H1 (cell line): Measurements from ENCODE around the gene CX3CR1. TPM values are rescaled to one million over a fixed set of nuclear protein-coding genes. Genes with fewer than 3 reads are reported as not detected.

Source experiments
- CTCF ChIA-PET: fragments of 300-600 bp; sonication (Branson Sonifier 250); formaldehyde crosslinking; loops from one replicate; lab custom pipeline; 2021; ENCODE audit not compliant: partially characterized antibody; lab: Charles Lee
- POLR2A ChIA-PET: fragments of 300-600 bp; sonication (Branson Sonifier 250); formaldehyde crosslinking; loops from one replicate; lab custom pipeline; 2021; ENCODE audit warnings: inconsistent platforms; ENCODE audit not compliant: partially characterized antibody; lab: Charles Lee
- DNase-seq, 2 experiments: peaks; one replicate each; pipeline versions ENCODE4 v3.0.0 to v3.0.0-alpha.2; 2010 to 2022; ENCODE audit warnings: low spot score in 2 of 2, low read depth in 1 of 2, mixed read lengths in 1 of 2
- FAIRE-seq: peaks from 2 replicates; lab custom pipeline; 2011; peaks lifted over from hg19 to GRCh38; lab: Jason Lieb, UNC
- H2AFZ ChIP-seq: 2 replicates; pipeline ENCODE4 v1.8.1; 2012; ENCODE audit warnings: low read length, inconsistent platforms
- H2AK5ac ChIP-seq: 2 replicates; pipeline ENCODE4 v1.6.1; 2013; ENCODE audit warnings: low read depth, low read length
- H2BK120ac ChIP-seq: replicated peaks from 2 replicates; pipeline ENCODE3; 2013; ENCODE audit warnings: low read depth, low read length, inconsistent platforms
- H2BK12ac ChIP-seq: 2 replicates; pipeline ENCODE4 v1.6.1; 2013; ENCODE audit warnings: low read depth, low read length
- H2BK15ac ChIP-seq: 2 replicates; pipeline ENCODE4 v1.6.1; 2013; ENCODE audit warnings: low read length
- H2BK20ac ChIP-seq: 2 replicates; pipeline ENCODE4 v1.6.1; 2013; ENCODE audit warnings: low read length
- H2BK5ac ChIP-seq: 2 replicates; pipeline ENCODE4 v1.6.1; 2013; ENCODE audit warnings: low read depth, low read length
- H3K14ac ChIP-seq: 2 replicates; pipeline ENCODE4 v1.6.1; 2013; ENCODE audit warnings: inconsistent platforms; ENCODE audit not compliant: insufficient read length
- H3K18ac ChIP-seq: 2 replicates; pipeline ENCODE4 v1.6.1; 2013; ENCODE audit warnings: low read length; ENCODE audit errors: extremely low read depth
- H3K23ac ChIP-seq: 2 replicates; pipeline ENCODE4 v1.6.1; 2013; ENCODE audit warnings: inconsistent platforms; ENCODE audit not compliant: insufficient read length
- H3K23me2 ChIP-seq: 2 replicates; pipeline ENCODE4 v1.6.1; 2013; ENCODE audit warnings: low read depth, low read length
- H3K27ac ChIP-seq: 2 replicates; pipeline ENCODE4 v1.6.1; 2011; ENCODE audit warnings: low read depth, low read length, inconsistent platforms
- H3K27me3 ChIP-seq, 4 experiments: replicated peaks in 1 of 4; 1 replicate in 1 of 4; 2 replicates in 3 of 4; pipeline versions ENCODE4 v1.6.1 to v1.8.1; 2011 to 2013; ENCODE audit warnings: low read length in 3 of 4, mild to moderate bottlenecking in 3 of 4, inconsistent platforms in 2 of 4, mixed read lengths in 2 of 4, moderate library complexity in 1 of 4; ENCODE audit not compliant: control insufficient read depth in 3 of 4, insufficient read depth in 3 of 4; ENCODE audit errors: extremely low read depth in 1 of 4
- H3K36me3 ChIP-seq, 4 experiments: 2 replicates each; pipeline versions ENCODE4 v1.6.1 to v1.8.1; 2011 to 2013; ENCODE audit warnings: mild to moderate bottlenecking in 4 of 4, low read length in 3 of 4, moderate library complexity in 2 of 4, control low read depth in 1 of 4, inconsistent platforms in 1 of 4; ENCODE audit not compliant: insufficient read depth in 4 of 4, control insufficient read depth in 2 of 4
- H3K4ac ChIP-seq: replicated peaks from 2 replicates; pipeline ENCODE3; 2013; ENCODE audit warnings: low read length, low read depth, mixed read lengths, inconsistent platforms; ENCODE audit not compliant: insufficient read length
- H3K4me1 ChIP-seq, 4 experiments: replicated peaks in 1 of 4; 1 replicate in 1 of 4; 2 replicates in 3 of 4; pipeline versions ENCODE4 v1.6.1 to v1.8.1; 2011 to 2013; ENCODE audit warnings: low read length in 3 of 4, inconsistent platforms in 2 of 4, mixed read lengths in 1 of 4; ENCODE audit not compliant: insufficient read depth in 4 of 4, control insufficient read depth in 3 of 4
- H3K4me2 ChIP-seq, 2 experiments: 2 replicates each; pipeline versions ENCODE4 v1.6.1 to v1.8.1; 2011 to 2013; ENCODE audit warnings: low read depth in 2 of 2, low read length in 2 of 2, control low read depth in 1 of 2, inconsistent platforms in 1 of 2, mild to moderate bottlenecking in 1 of 2; ENCODE audit not compliant: insufficient read depth in 1 of 2
- H3K4me3 ChIP-seq, 4 experiments: fragments of 200-600, 300-600 bp in 1 of 4; sonication (generic), shearing (Covaris generic), sonication (Bioruptor Twin) in 1 of 4; 2 replicates each; pipeline versions ENCODE4 v1.5.1 to v1.8.1; 2011 to 2016; ENCODE audit warnings: low read length in 4 of 4, low read depth in 3 of 4, control low read depth in 2 of 4, inconsistent platforms in 2 of 4, mild to moderate bottlenecking in 2 of 4, mixed read lengths in 1 of 4, moderate library complexity in 1 of 4; ENCODE audit not compliant: insufficient read depth in 2 of 4; ENCODE audit errors: extremely low read depth in 1 of 4
- H3K56ac ChIP-seq: replicated peaks from 2 replicates; pipeline ENCODE3; 2013; ENCODE audit warnings: low read depth, mild to moderate bottlenecking, mixed read lengths, low read length, inconsistent platforms; ENCODE audit not compliant: insufficient read length
- H3K79me1 ChIP-seq: 2 replicates; pipeline ENCODE4 v1.6.1; 2013; ENCODE audit warnings: low read depth, low read length, control low read depth
- H3K79me2 ChIP-seq, 2 experiments: 2 replicates each; pipeline versions ENCODE4 v1.6.1 to v1.8.1; 2012 to 2013; ENCODE audit warnings: low read length in 2 of 2, mild to moderate bottlenecking in 2 of 2, inconsistent platforms in 1 of 2; ENCODE audit not compliant: insufficient read depth in 2 of 2, control insufficient read depth in 1 of 2
- H3K9ac ChIP-seq, 4 experiments: replicated peaks in 1 of 4; 1 replicate in 1 of 4; 2 replicates in 3 of 4; pipeline versions ENCODE4 v1.6.1 to v1.8.1; 2011 to 2013; ENCODE audit warnings: low read depth in 3 of 4, low read length in 3 of 4, control low read depth in 2 of 4, mild to moderate bottlenecking in 2 of 4, moderate library complexity in 2 of 4, inconsistent platforms in 1 of 4; ENCODE audit errors: extremely low read depth in 1 of 4
- H3K9me3 ChIP-seq, 2 experiments: 2 replicates each; pipeline versions ENCODE4 v1.6.1 to v1.8.1; 2012 to 2013; ENCODE audit warnings: mild to moderate bottlenecking in 2 of 2, moderate library complexity in 2 of 2, control low read depth in 1 of 2, inconsistent platforms in 1 of 2, low read depth in 1 of 2, low read length in 1 of 2, mixed read lengths in 1 of 2; ENCODE audit not compliant: insufficient read depth in 2 of 2
- H4K20me1 ChIP-seq, 2 experiments: replicated peaks in 1 of 2; 2 replicates each; pipeline versions ENCODE3 to v1.8.1; 2011 to 2013; ENCODE audit warnings: inconsistent platforms in 2 of 2, low read length in 2 of 2, mild to moderate bottlenecking in 1 of 2; ENCODE audit not compliant: insufficient read depth in 2 of 2, control insufficient read depth in 1 of 2
- H4K5ac ChIP-seq: 2 replicates; pipeline ENCODE4 v1.6.1; 2013; ENCODE audit warnings: low read length, low read depth, mixed read lengths, inconsistent platforms; ENCODE audit not compliant: insufficient read length
- H4K8ac ChIP-seq: 2 replicates; pipeline ENCODE4 v1.8.0; 2013; ENCODE audit warnings: mild to moderate bottlenecking, moderate library complexity, low read length, inconsistent platforms; ENCODE audit not compliant: insufficient read depth; ENCODE audit errors: extremely low read depth
- H4K91ac ChIP-seq: replicated peaks from 2 replicates; pipeline ENCODE3; 2013; ENCODE audit warnings: low read length, mixed read lengths, inconsistent platforms; ENCODE audit not compliant: insufficient read length
- ASH2L ChIP-seq: fragments of 200-600, 300-600 bp; sonication (generic); IDR thresholded peaks from one replicate; pipeline ENCODE4 v1.7.1; 2017; ENCODE audit warnings: low read length
- BACH1 ChIP-seq: IDR thresholded peaks from 2 replicates; pipeline ENCODE4 v1.6.1; 2012; ENCODE audit warnings: low read length, improper control_type of control experiment
- CREB1 ChIP-seq: IDR thresholded peaks from 2 replicates; pipeline ENCODE4 v1.6.1; 2012; ENCODE audit warnings: inconsistent platforms
- GTF2F1 ChIP-seq: IDR thresholded peaks from 2 replicates; pipeline ENCODE4 v1.6.1; 2012; ENCODE audit warnings: low read depth, low read length, improper control_type of control experiment, borderline replicate concordance
- JUND ChIP-seq: IDR thresholded peaks from 2 replicates; pipeline ENCODE4 v1.6.1; 2011; ENCODE audit warnings: mild to moderate bottlenecking, improper control_type of control experiment, low read length
- NANOG ChIP-seq: IDR thresholded peaks from 2 replicates; pipeline ENCODE4 v1.6.1; 2011; ENCODE audit warnings: low read length, low read depth, mild to moderate bottlenecking, inconsistent platforms; ENCODE audit not compliant: insufficient read depth, poor library complexity, severe bottlenecking
- POLR2AphosphoS5 ChIP-seq: IDR thresholded peaks from 2 replicates; pipeline ENCODE4 v1.6.1; 2011; ENCODE audit warnings: low read depth, low read length
- RAD21 ChIP-seq, 2 experiments: IDR thresholded peaks in 1 of 2; conservative IDR thresholded peaks in 1 of 2; 2 replicates each; pipeline ENCODE4 v1.6.1; 2011; ENCODE audit warnings: low read depth in 2 of 2, low read length in 2 of 2, improper control_type of control experiment in 1 of 2, inconsistent platforms in 1 of 2, mild to moderate bottlenecking in 1 of 2, moderate library complexity in 1 of 2
- SRF ChIP-seq: IDR thresholded peaks from 2 replicates; pipeline ENCODE4 v1.6.1; 2011; ENCODE audit warnings: mild to moderate bottlenecking, low read depth, low read length, moderate library complexity
- TAF1 ChIP-seq: IDR thresholded peaks from 2 replicates; pipeline ENCODE4 v1.6.1; 2011; ENCODE audit warnings: mild to moderate bottlenecking, low read depth, low read length
- TAF7 ChIP-seq: optimal IDR thresholded peaks from 2 replicates; pipeline ENCODE3; 2011; ENCODE audit warnings: low read depth, mild to moderate bottlenecking, inconsistent platforms, low read length, moderate library complexity, borderline replicate concordance
- TCF12 ChIP-seq: IDR thresholded peaks from 2 replicates; pipeline ENCODE4 v1.6.1; 2011; ENCODE audit warnings: low read depth, mild to moderate bottlenecking, low read length
- WGBS, 2 experiments: shearing (Covaris generic) in 1 of 2; methylation state at CpG; one replicate each; pipeline versions ENCODE4 v1.1.6 to v1.1.7; 2013 to 2015; ENCODE audit warnings: low lambda C conversion rate in 2 of 2, mixed read lengths in 2 of 2, inconsistent platforms in 1 of 2, low coverage in 1 of 2, missing lambda C conversion rate in 1 of 2; ENCODE audit not compliant: insufficient replicate concordance in 2 of 2, insufficient coverage in 1 of 2, insufficient read length in 1 of 2; ENCODE audit errors: extremely low coverage in 1 of 2, missing lambda C conversion rate in 1 of 2; 5-methylcytosine and 5-hydroxymethylcytosine counted together
- polyA plus RNA-seq, 7 experiments: library from polyadenylated mRNA; depleted of rRNA in 3 of 7; stranded (reverse) in 5 of 7; unstranded in 2 of 7; fragments of >200 nt in 5 of 7; fragments of 200-250 nt in 2 of 7; gene quantifications; 1 replicate in 5 of 7; 2 replicates in 1 of 7; 4 replicates in 1 of 7; pipeline versions ENCODE4 v1.2.1 to v1.2.3, GENCODE V29; 2011 to 2013; ENCODE audit warnings: missing spikeins in 2 of 7, mixed read lengths in 2 of 7
- total RNA-seq: library from RNA; stranded (reverse); fragmentation: NEBNext Ultra II Directional; extraction: Animal tissue kit (Norgen Biotek cat#: 25700); gene quantifications from 2 replicates; pipeline ENCODE4 v1.2.1, GENCODE V29; 2021
- TF ChIP-seq, protein P1 (sequence below): IDR thresholded peaks from 2 replicates; pipeline ENCODE4 v1.6.1; 2012; ENCODE audit warnings: inconsistent platforms

The CX3CR1 gene
- total and polyA plus RNA-seq, 2 of the 8 experiments (the other 6 are each of a cell fraction or from before 2014, with no cell fraction given) = 0.08 TPM; not detected in 1

DNA sequence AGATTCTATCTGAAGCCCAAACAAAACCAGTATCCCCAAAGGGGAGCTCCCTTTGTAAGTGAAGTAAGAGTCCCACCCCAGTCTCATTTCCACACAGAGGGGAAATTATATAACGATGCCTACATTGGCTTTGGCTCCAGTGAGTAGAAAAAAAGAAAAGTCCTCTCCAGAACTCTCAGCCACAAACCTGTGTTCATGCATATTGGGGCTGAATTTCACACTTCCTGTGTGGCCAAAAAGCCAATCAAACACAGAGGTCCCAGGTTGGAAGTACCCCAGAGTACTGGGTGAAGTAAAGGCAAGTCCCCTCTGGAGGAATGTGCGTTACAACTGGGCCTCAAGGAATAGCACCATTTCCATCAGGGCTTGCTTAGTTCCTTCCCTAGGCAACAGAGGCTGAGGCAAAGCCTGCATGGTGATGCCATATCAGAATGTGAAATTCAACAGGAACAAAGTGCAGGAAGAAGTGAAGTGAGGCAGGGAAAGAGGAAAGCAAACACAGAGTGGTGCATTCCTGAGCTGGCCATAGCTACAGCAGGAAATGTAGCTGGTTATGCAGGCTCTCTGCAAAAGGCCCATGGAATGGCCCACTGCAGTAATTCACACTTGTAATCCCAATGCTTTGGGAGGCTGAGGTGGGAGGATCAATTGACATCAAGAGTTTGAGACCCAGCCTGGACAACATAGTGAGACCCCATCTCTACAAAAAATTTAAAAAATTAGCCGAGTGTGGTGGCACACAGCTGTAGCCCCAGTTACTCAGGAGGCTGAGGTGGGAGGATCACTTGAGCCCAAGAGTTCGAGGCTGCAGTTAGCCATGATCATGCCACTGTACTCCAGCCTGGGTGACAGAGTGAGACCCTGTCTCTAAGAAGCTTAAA is 16.6 kb upstream of the CX3CR1 start:
- Histone ChIP-seq H2AFZ (0 out of 2 replicates have a peak overlapping the region, but pooled peaks have one; percentile 12), H3K4me2 (no peak overlapping the region), H4K20me1 (no peaks in the 10 kb centered on the region), H3K9me3 (no peaks in the 10 kb centered on the region; a peak in 1 of 4 replicates), H3K4me1 (no peaks in the 10 kb centered on the region; a peak in 2 of 7 replicates), H4K91ac (no peak overlapping the region), H2AK5ac (no peak overlapping the region), H3K4me3 (no peak overlapping the region), H2BK120ac (no peak overlapping the region), H3K23me2 (no peaks in the 10 kb centered on the region; the same call in 1 of the 2 replicates), H3K56ac (no peak overlapping the region), H3K36me3 (no peaks in the 10 kb centered on the region), H3K4ac (no peak overlapping the region), H3K18ac (no peak overlapping the region), H3K27me3 (no peaks in the 10 kb centered on the region; a peak in 1 of 7 replicates), H3K79me2 (no peaks in the 10 kb centered on the region), H3K79me1 (no peaks in the 10 kb centered on the region), H3K27ac (no peak overlapping the region), H3K23ac (no peak overlapping the region), H4K5ac (no peak overlapping the region), H3K9ac (no peak overlapping the region), H2BK12ac (no peak overlapping the region), H4K8ac (no peak overlapping the region), H3K14ac (no peak overlapping the region), H2BK15ac (no peak overlapping the region)
- ChIA-PET CTCF (interaction anchor here (0.6 to 30.1 kb wide), 11 partner anchors 8 to 1481 kb away, joined by 3 to 767 read pairs (median 4); partner anchors contain the start of gene XIRP1), POLR2A (no interaction called here)
- FAIRE-seq (no peak), DNase-seq (no peak)
- WGBS, 2 experiments = 84% methylated on average over 4 of the region's 4 CpGs; no CpG with 5 or more reads in 1 of the 2 experiments
- TF ChIP-seq TCF12 (no peak), CREB1 (no peak), JUND (no peak), BACH1 (no peak), RAD21 (IDR thresholded peaks at IDR 0.05 in 1 of 2, conservative IDR thresholded peaks at IDR 0.05 in 1 of 2; ENCODE audit: low read depth in 2 of 2, low read length in 2 of 2) (no peak), TAF1 (no peak), POLR2AphosphoS5 (no peak), TAF7 (no peak), ASH2L (no peak), NANOG (no peak), SRF (no peak), GTF2F1 (no peak)
- TF ChIP-seq, protein P1, sequence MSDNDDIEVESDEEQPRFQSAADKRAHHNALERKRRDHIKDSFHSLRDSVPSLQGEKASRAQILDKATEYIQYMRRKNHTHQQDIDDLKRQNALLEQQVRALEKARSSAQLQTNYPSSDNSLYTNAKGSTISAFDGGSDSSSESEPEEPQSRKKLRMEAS = no peak
- TF ChIP-seq, all 59 proteins: peak for 0
- H2BK5ac ChIP-seq = no peak overlapping the region
- no peak overlapping the region for H2BK20ac ChIP-seq
